Ovary (tissue), 9 donors: ENCODE data around the gene CAMK2D. TPM values are rescaled to one million over a fixed set of nuclear protein-coding genes. Genes with fewer than 3 reads are reported as not detected.

Experiments
- DNase-seq, 5 donors: peaks; one replicate each; pipeline ENCODE4 v3.0.0-alpha.2; 2019 to 2020
- H3K27ac ChIP-seq, 2 donors: fragments of 200-600 bp; one replicate each; pipeline versions ENCODE4 v1.5.1 to v1.8.0; 2019 to 2022
- H3K27me3 ChIP-seq: fragments of 200-600 bp; one replicate; pipeline ENCODE4 v1.8.0; 2022
- H3K36me3 ChIP-seq: fragments of 200-600 bp; sonication (generic); one replicate; pipeline ENCODE4 v1.5.1; 2019
- H3K4me1 ChIP-seq: one replicate; pipeline ENCODE4 v1.8.1; 2013; ENCODE audit warnings: mild to moderate bottlenecking, moderate library complexity; ENCODE audit not compliant: insufficient read depth
- H3K4me3 ChIP-seq: fragments of 200-600 bp; sonication (generic); one replicate; pipeline ENCODE4 v1.5.1; 2017
- H3K9me3 ChIP-seq, 2 donors: fragments of 200-600 bp in 1 of 2; sonication (generic) in 1 of 2; one replicate each; pipeline versions ENCODE4 v1.5.1 to v1.8.1; 2013 to 2019; ENCODE audit warnings: mild to moderate bottlenecking in 1 of 2, moderate library complexity in 1 of 2
- EP300 ChIP-seq: sonication (generic); formaldehyde crosslinking; IDR thresholded peaks from one replicate; pipeline ENCODE4 v1.6.1; 2017; ENCODE audit warnings: antibody characterized with exemption
- POLR2A ChIP-seq: fragments of 450-650 bp; IDR thresholded peaks from one replicate; pipeline ENCODE4 v1.6.1; 2017; ENCODE audit warnings: antibody characterized with exemption, mild to moderate bottlenecking, moderate library complexity
- WGBS, 3 donors: extraction: QIAGEN DNeasy Blood & Tissue Kit in 1 of 3; methylation state at CpG; one replicate each; pipeline versions ENCODE4 v1.1.5 to v1.1.7; 2013 to 2017; 5-methylcytosine and 5-hydroxymethylcytosine counted together
- intact Hi-C, 4 donors: fragments of 100-400 bp; cut with DNase I; formaldehyde crosslinking; loops; one replicate each; pipeline versions ENCODE4 v1.11.0 to v1.15.1; 2022 to 2023
- polyA plus RNA-seq, 2 donors: library from polyadenylated mRNA; stranded (reverse); fragments of 200-250 nt in 1 of 2; fragments of 350-450 nt in 1 of 2; fragmentation: Illumina TruSeq in 1 of 2; extraction: RNeasy Lipid Tissue Mini Kit (QIAGEN cat#74804) in 1 of 2; gene quantifications; one replicate each; pipeline ENCODE4 v1.2.3, GENCODE V29; 2013 to 2014
- total RNA-seq, 7 donors: library from RNA; depleted of rRNA in 2 of 7; stranded (reverse); fragments of >200 nt in 2 of 7; fragmentation: NEBNext Ultra II Directional in 3 of 7; extraction: Animal tissue kit (Norgen Biotek cat#: 25700) in 3 of 7; gene quantifications; one replicate each; pipeline versions ENCODE4 v1.1.0 to v1.2.4, GENCODE V29; 2016 to 2023
- TF ChIP-seq, protein P1 (sequence below), 3 donors: fragments of 450-650 bp in 2 of 3; fragments of 200-600 bp in 1 of 3; IDR thresholded peaks; one replicate each; pipeline versions ENCODE4 v1.5.1 to v1.8.0; 2016 to 2022; ENCODE audit warnings: antibody characterized with exemption in 3 of 3, mild to moderate bottlenecking in 1 of 3
- donor health status: DM: no; HTN: no; CAD: no; lungs with moderate emphysema.
- donor health status: DM: no; HTN: no; CAD: no.
- donor health status: Bipolar disorder and iron deficiency.
- donor health status: DM: yes; HTN: yes; CAD: no.
- donor health status: DM: no; HTN: no; CAD: no.
- donor health status: DM: yes; HTN: yes; CAD: no.

Gene CAMK2D
- total and polyA plus RNA-seq, 9 donors = 14.2 to 36.9 (median 32.2) TPM

DNA sequence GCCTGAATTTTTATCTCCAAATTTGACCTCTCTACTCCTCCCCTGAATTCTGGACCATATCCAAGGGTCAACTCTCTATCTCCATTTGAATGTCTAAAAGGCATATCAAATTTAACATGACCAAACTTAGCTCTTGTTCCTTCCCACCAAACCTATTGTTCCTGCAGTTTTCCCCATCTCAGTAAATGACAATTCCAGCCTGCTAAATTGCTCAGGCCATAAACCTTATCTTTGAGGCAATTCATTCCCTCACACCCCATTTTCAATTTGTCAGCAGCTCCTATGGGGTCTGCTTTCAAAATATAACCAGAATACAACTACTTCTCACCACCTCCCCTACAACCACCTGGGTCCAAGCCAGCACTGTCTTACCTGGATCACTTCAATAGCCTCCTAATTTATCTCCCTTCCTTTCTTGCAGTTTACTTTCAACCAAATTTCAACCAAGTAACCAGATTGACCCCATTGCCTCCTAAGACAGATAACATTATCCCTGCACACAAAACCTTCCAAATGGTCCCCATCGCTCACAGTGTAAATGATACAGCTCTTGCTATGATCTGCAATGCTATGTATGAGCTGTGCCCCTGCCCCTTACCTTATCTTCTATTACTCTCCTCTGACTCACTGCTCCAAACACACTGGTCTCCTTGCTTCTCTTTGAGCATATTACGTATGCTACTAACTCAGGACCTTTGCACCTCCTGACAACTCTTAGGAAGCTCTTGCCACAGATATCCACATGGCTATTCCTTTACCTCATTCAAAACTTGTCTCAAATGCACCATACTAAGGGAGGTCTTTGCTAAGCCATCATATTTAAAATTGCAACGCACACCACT is 66.0 kb downstream of the CAMK2D start:
- TF ChIP-seq EP300 = no peak
- TF ChIP-seq, protein P1, sequence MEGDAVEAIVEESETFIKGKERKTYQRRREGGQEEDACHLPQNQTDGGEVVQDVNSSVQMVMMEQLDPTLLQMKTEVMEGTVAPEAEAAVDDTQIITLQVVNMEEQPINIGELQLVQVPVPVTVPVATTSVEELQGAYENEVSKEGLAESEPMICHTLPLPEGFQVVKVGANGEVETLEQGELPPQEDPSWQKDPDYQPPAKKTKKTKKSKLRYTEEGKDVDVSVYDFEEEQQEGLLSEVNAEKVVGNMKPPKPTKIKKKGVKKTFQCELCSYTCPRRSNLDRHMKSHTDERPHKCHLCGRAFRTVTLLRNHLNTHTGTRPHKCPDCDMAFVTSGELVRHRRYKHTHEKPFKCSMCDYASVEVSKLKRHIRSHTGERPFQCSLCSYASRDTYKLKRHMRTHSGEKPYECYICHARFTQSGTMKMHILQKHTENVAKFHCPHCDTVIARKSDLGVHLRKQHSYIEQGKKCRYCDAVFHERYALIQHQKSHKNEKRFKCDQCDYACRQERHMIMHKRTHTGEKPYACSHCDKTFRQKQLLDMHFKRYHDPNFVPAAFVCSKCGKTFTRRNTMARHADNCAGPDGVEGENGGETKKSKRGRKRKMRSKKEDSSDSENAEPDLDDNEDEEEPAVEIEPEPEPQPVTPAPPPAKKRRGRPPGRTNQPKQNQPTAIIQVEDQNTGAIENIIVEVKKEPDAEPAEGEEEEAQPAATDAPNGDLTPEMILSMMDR (IDR thresholded peaks at IDR 0.05) = no peak
- no peak for TF ChIP-seq POLR2A
- intact Hi-C loops = no loop called here
- Histone ChIP-seq H3K4me3 (no peak overlapping the region), H3K27ac (no peak overlapping the region), H3K4me1 (no peaks in the 10 kb centered on the region), H3K36me3 (no peaks in the 10 kb centered on the region), H3K9me3 (no peaks in the 10 kb centered on the region), H3K27me3 (no peaks in the 10 kb centered on the region)
- no peak for DNase-seq
- 96 to 98% (median 97%) methylated on average over 3 of the region's 3 CpGs for WGBS, 3 donors

GRCh38 chr4:113694008-113694407 is 67.5 kb downstream of the CAMK2D start:
- H3K4me1 ChIP-seq = no peaks in the 10 kb centered on the region
- intact Hi-C loops = no loop called here
- H3K27me3 ChIP-seq = no peaks in the 10 kb centered on the region
- no peaks in the 10 kb centered on the region for H3K9me3 ChIP-seq
- TF ChIP-seq EP300 (no peak), POLR2A (no peak)
- TF ChIP-seq, protein P1 (IDR thresholded peaks at IDR 0.05) = no peak
- no peak overlapping the region for H3K27ac ChIP-seq
- 95 to 96% (median 95%) methylated on average over 2 of the region's 2 CpGs for WGBS, 3 donors
- H3K4me3 ChIP-seq = no peak overlapping the region
- H3K36me3 ChIP-seq = no peaks in the 10 kb centered on the region
- DNase-seq = no peak

GRCh38 chr4:113692809-113693411 is 68.6 kb downstream of the CAMK2D start:
- no peaks in the 10 kb centered on the region for H3K27me3 ChIP-seq
- TF ChIP-seq POLR2A = no peak
- TF ChIP-seq EP300 = no peak
- TF ChIP-seq, protein P1 (IDR thresholded peaks at IDR 0.05) = no peak
- H3K36me3 ChIP-seq = no peaks in the 10 kb centered on the region
- WGBS, 3 donors = 71 to 82% (median 76%) methylated on average over 3 of the region's 3 CpGs
- no peak for DNase-seq
- no peaks in the 10 kb centered on the region for H3K9me3 ChIP-seq
- no peak overlapping the region for H3K4me3 ChIP-seq
- H3K27ac ChIP-seq = no peak overlapping the region
- H3K4me1 ChIP-seq = no peaks in the 10 kb centered on the region
- intact Hi-C loops = no loop called here

DNA sequence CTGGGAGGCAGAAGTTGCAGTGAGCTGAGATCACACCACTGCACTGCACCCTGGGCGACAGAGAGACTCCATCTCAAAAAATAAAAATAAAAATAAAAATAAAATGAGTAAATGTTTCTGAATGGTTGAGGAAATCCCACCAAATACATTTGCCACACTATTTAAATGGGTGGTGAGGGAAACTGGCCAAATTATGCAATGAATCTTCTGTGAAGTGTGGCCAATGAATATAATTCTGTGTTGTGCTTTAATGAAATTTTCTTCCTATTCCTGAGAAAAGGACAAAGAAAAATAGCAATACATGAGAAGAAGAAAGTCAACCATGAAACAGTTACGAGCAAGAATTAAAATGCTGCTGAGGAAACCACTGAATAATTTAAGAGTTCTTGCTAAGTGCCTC is 69.9 kb downstream of the CAMK2D start:
- no peak for DNase-seq
- Histone ChIP-seq H3K9me3 (no peaks in the 10 kb centered on the region), H3K4me3 (no peak overlapping the region), H3K27ac (no peak overlapping the region), H3K27me3 (no peaks in the 10 kb centered on the region), H3K36me3 (no peaks in the 10 kb centered on the region), H3K4me1 (no peaks in the 10 kb centered on the region)
- intact Hi-C loops = no loop called here
- 87 to 96% (median 88%) methylated on average over 2 of the region's 2 CpGs for WGBS, 3 donors
- TF ChIP-seq, protein P1 (IDR thresholded peaks at IDR 0.05) = no peak
- TF ChIP-seq POLR2A (no peak), EP300 (no peak)
